ENCODE measurements around the gene PRR15.

Gene PRR15

GRCh38 chr7:29611941-29612544, 48.4 kb downstream of the PRR15 start:
- no peak for DNase-seq

GRCh38 chr7:29612596-29612995, 49.0 kb downstream of the PRR15 start:
- DNase-seq = no peak

DNA sequence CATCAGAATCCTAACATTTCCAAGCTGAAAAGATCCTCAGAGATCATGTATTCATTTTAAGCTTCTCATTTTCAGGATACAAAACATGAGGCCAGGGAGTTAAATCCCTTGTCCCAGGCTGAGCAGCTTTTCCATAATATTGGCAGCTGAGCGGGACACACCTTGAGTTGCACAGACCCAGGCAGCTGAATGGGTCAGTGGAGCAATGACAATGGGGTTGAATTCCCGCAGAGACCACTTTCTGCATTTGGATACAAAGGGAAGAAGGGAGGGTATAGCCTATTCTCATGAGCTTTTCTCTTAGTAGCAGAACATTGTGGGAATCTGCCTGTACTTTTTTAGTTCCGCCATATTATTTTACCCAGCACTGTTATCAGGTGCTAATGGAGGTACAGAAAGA, 49.5 kb downstream of the PRR15 start:
- no peak for DNase-seq

GRCh38 chr7:29614229-29614628, 50.6 kb downstream of the PRR15 start:
- DNase-seq = no peak
